GM21737 (cell line): ENCODE results near the gene NXPH1.

Experiments
- ATAC-seq: cut with Tn5 transposase; IDR thresholded peaks from one replicate; pipeline ENCODE4 v1.9.1; 2021; ENCODE audit warnings: mild to moderate bottlenecking, moderate library complexity; ENCODE audit not compliant: unreplicated experiment

The NXPH1 gene

GRCh38 chr7:8783229-8783628, 349.8 kb downstream of the NXPH1 start:
- no peak for ATAC-seq

GRCh38 chr7:8785081-8785480, 351.7 kb downstream of the NXPH1 start:
- ATAC-seq, result no peak

- no peak for ATAC-seq
Observed at GRCh38 chr7:8800986-8801385, 367.6 kb downstream of the NXPH1 start.
